Hematopoietic multipotent progenitor cell treated with erythropoietin and hydrocortisone succinate and interleukin-3 and kit ligand, for 15 days (in vitro differentiated cells): ENCODE measurements around the gene SLC36A3.
"Not testable (repeated sequence)": the region's sequence is repeated elsewhere in the genome, so short reads cannot be mapped to it uniquely, and the experiment has no call there.

Source experiments
- DNase-seq: peaks from one replicate; pipeline ENCODE4 v3.0.0-alpha.2; 2015; ENCODE audit warnings: low spot score

SLC36A3 gene

DNA sequence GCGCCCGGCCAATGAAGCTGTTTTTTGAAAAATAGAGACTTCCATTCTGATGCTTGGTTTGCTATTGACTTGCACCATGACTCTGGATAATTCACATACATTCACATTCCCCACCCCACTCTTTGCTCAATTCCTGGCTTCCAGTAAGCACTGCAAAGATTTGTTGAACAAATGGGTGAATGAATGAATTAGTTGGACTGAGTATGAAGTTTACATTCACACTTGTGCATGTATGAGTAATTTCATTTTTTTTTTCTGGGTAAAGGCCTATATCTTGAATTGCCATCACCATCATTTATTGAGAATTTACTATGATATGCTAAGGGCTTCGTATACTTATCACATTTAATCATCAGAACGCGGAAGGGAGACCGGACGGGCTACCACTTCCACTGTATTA, 65.9 kb downstream of the SLC36A3 start:
- DNase-seq: no peak

DNA sequence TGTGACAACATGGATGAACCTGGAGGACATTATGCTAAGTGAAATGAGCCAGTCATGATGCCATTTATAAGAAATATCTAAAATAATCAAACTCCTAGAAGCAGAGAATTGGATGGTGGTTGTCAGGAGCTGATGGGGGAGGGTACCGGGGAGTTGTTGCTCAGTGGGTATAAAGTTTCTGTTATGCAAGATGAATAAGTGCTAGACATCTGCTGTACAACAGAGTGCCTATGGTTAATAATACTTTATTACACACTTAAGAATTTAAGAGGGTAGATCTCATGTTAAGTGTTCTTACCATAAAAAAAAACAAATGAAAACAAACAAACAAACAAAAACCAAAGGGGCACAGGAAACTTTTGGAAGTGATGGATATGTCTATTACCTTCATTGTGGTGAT, 66.7 kb downstream of the SLC36A3 start:
- DNase-seq: no peak

- not testable (repeated sequence) for DNase-seq
Observed at GRCh38 chr5:151235239-151235571, 68.4 kb downstream of the SLC36A3 start.

DNA sequence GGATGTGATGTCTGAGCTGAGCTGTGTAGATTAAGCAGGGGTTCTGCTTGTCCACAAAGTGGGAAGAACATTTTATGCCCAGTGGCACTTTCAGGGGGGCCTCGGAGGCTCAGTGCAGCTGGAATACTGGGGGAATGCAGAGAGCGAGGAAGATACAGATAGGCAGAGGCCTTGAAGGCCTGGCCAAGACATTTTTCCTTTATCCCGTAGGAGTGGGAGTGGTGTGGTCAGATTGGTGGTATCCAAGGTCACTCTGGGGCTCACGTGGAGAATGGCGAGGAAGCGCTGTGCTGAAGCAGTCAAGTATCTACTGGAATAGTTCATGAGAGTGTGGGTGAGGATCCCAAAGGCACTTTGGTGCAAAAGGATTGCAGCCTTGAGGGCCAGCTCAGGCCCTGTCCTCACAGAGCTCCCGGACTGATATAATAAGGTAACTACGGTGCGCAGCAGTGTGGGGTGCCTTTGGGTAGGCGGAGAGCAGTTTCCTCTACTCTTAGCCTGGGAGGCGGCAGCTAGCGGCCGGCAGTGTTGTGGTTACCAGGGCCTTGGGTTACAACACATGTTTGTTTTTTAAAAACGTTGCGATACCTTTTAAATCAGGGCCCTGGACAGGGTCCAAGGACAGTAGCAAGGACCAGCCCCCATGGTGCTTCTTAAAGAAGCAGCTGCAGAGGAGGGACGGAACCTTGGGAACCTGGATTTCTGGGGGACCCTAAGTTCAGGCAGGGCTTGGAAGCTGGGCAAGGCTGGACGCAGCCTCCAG, 68.9 kb downstream of the SLC36A3 start:
- DNase-seq: no peak

DNA sequence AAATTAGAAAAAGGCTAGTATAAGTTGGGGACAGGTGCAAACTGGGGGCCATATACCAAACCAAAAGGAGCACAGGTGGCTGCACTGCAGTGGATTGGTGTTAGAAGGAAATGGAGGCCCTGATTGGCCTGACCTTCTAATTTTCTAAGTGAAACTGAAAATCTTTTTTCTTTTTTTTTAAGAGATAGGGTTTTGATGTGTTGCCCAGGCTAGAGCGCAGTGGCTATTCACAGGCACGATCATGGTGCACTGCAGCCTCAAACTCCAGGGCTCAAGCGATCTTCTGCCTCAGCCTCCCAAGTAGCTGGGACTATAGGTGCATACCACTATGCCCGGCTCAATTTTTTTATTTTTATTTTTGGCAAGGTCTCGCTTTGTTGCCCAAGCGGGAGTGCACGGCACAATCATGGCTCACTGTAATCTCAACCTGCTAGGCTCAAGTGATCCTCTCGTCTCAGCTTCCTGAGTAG, 69.9 kb downstream of the SLC36A3 start:
- no peak for DNase-seq

DNA sequence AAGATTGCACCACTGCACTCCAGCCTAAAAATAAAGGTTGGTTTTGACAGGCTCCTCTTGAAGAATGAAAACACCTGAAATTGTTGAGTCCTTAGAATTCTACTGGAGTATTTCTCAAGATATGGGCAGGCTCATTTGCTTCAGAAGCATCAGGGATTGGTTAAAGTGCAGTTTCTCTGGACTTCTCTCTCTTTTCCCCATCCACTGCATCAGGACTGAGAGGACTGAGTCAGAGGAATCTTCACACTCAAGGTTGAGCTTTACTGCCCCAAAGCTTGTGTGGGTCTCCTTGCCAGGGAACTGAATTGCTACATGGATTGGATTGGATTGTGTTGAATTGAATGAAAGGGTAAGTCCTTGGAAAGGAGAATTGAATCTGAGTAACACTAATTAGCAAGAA, 72.2 kb downstream of the SLC36A3 start:
- DNase-seq: no peak

GRCh38 chr5:151230048-151230680, 73.4 kb downstream of the SLC36A3 start:
- no peak for DNase-seq

- no peak for DNase-seq
Observed at GRCh38 chr5:151228986-151229385, 74.6 kb downstream of the SLC36A3 start.

DNA sequence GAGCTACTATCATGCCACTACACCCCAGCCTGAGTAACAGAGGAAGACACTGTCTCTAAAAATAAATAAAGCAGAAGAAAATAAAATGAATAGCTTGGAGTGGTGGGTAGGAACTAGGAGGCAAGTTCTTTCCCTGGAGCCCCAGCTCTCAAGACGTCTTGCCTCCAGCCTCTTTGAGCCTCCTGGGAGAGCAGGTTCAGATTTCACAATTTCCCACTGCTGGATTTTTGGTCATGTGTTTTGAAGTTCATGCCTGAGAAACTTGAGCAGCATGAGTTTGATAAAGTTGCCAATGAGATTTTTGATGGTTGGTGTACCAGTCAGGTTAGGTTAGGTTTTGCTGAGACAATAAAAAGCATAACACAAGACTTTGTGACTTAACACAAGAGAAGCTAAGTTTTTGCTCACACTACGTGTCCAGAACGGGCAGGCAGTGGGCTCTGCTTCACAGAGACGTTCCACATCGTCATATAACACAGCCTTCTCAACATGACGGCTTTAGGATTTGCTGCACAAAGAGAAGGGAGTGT, 75.6 kb downstream of the SLC36A3 start:
- DNase-seq: no peak
